IPS-18a (cell line): ENCODE data around the gene FERMT2.
A peak's percentile ranks its signal among the peaks of the same experiment; 100 is the strongest.
"Not testable (repeated sequence)": the region's sequence is repeated elsewhere in the genome, so short reads cannot be mapped to it uniquely, and the experiment has no call there.

ENCODE experiments used
- H3K27ac ChIP-seq: one replicate; pipeline ENCODE4 v1.5.1; 2013; ENCODE audit warnings: low read length
- H3K27me3 ChIP-seq: one replicate; pipeline ENCODE4 v1.6.1; 2013; ENCODE audit warnings: mild to moderate bottlenecking, low read length; ENCODE audit not compliant: control insufficient read depth, insufficient read depth
- H3K36me3 ChIP-seq: one replicate; pipeline ENCODE4 v1.6.1; 2013; ENCODE audit warnings: low read depth, low read length; ENCODE audit not compliant: control insufficient read depth
- H3K4me1 ChIP-seq: one replicate; pipeline ENCODE4 v1.6.1; 2013; ENCODE audit warnings: low read depth, low read length; ENCODE audit not compliant: control insufficient read depth
- H3K4me3 ChIP-seq: one replicate; pipeline ENCODE4 v1.5.1; 2013; ENCODE audit warnings: low read length
- H3K9ac ChIP-seq: one replicate; pipeline ENCODE4 v1.6.1; 2013; ENCODE audit warnings: mild to moderate bottlenecking, low read length, moderate library complexity
- H3K9me3 ChIP-seq: one replicate; pipeline ENCODE4 v1.6.1; 2013; ENCODE audit warnings: low read depth, low read length; ENCODE audit not compliant: control insufficient read depth

Gene FERMT2

DNA sequence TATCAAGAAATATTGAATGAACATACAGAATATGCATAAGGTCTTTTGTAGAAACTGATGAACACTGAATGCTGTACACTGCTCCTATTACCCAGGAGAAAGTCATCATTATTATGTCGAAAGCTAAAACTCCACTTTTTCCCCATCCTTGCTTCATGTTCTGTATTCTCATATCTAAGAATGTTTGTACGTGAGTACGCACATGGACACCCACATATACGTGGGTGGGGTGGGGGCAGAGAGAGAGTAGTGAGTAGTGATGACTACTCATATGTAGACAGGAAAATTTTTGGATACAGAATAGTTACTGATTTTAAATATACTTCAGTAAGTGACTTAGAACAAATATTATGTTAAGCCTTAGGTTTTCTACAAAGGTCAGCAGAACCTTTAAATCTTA is 75.1 kb downstream of the FERMT2 start:
- no peak overlapping the region for H3K9ac ChIP-seq
- no peak overlapping the region for H3K4me3 ChIP-seq
- H3K27me3 ChIP-seq: no peaks in the 10 kb centered on the region
- no peak overlapping the region for H3K27ac ChIP-seq
- H3K9me3 ChIP-seq: no peaks in the 10 kb centered on the region
- peaks cover 34% of the 10 kb centered on the region for H3K4me1 ChIP-seq
- peaks cover 72% of the 10 kb centered on the region for H3K36me3 ChIP-seq

GRCh38 chr14:52874389-52874788 is 76.5 kb downstream of the FERMT2 start:
- no peak overlapping the region for H3K9ac ChIP-seq
- H3K27me3 ChIP-seq: no peaks in the 10 kb centered on the region
- H3K27ac ChIP-seq: no peak overlapping the region
- peaks cover 71% of the 10 kb centered on the region for H3K36me3 ChIP-seq
- no peak overlapping the region for H3K4me3 ChIP-seq
- no peaks in the 10 kb centered on the region for H3K9me3 ChIP-seq
- peaks cover 34% of the 10 kb centered on the region for H3K4me1 ChIP-seq

DNA sequence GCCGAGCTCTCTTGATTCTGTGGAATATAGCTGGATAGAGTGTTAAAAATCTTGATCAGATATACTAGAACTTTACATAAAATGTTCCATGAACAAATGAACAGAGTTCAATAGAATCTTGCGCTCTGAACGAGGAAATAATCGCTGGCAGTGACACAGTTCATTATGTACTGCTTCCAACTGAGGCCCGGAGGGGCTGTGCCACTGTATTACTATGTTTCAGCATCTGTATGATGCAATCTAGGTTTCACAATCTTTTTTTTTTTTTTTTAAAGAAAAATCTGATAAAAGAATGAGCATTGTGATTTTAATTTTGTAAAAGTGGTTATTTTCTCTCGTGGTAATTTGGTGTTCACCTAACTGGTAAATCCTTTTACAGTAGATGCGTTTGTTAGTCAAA is 77.2 kb downstream of the FERMT2 start:
- Histone ChIP-seq H3K9ac (peak overlapping the region; percentile 15), H3K36me3 (peaks cover 75% of the 10 kb centered on the region), H3K9me3 (no peaks in the 10 kb centered on the region), H3K27ac (no peak overlapping the region), H3K4me1 (peaks cover 34% of the 10 kb centered on the region), H3K4me3 (peak overlapping the region; percentile 9), H3K27me3 (no peaks in the 10 kb centered on the region)

DNA sequence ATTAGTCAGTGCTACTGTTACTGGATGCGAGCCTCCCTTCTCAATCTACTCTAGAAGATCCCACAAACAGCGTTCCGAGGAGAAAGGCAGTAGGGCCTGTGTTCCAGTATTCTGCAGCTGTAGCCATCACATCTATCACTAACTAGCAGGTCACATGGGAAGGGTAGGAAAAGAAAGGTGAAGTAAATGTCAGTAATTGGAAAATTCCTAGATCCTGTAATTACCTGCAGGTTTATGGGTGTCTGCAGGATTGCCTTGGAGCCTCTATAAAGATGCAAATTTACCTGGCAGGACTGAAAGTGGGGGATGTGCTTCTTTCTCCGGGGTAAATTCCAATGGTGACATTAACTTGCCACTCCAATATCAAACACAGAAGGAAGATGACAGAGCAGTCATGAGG is 77.8 kb downstream of the FERMT2 start:
- Histone ChIP-seq H3K36me3 (peaks cover 76% of the 10 kb centered on the region), H3K27ac (peak overlapping the region; percentile 50), H3K4me1 (peaks cover 34% of the 10 kb centered on the region), H3K9me3 (no peaks in the 10 kb centered on the region), H3K4me3 (peak overlapping the region; percentile 9), H3K9ac (peak overlapping the region; percentile 15), H3K27me3 (no peaks in the 10 kb centered on the region)

- H3K4me3 ChIP-seq: no peak overlapping the region
- no peak overlapping the region for H3K27ac ChIP-seq
- peaks cover 68% of the 10 kb centered on the region for H3K36me3 ChIP-seq
- no peaks in the 10 kb centered on the region for H3K9me3 ChIP-seq
- no peaks in the 10 kb centered on the region for H3K27me3 ChIP-seq
- peaks cover 27% of the 10 kb centered on the region for H3K4me1 ChIP-seq
- H3K9ac ChIP-seq: no peak overlapping the region
Measured at GRCh38 chr14:52871606-52872005, 79.2 kb downstream of the FERMT2 start.

DNA sequence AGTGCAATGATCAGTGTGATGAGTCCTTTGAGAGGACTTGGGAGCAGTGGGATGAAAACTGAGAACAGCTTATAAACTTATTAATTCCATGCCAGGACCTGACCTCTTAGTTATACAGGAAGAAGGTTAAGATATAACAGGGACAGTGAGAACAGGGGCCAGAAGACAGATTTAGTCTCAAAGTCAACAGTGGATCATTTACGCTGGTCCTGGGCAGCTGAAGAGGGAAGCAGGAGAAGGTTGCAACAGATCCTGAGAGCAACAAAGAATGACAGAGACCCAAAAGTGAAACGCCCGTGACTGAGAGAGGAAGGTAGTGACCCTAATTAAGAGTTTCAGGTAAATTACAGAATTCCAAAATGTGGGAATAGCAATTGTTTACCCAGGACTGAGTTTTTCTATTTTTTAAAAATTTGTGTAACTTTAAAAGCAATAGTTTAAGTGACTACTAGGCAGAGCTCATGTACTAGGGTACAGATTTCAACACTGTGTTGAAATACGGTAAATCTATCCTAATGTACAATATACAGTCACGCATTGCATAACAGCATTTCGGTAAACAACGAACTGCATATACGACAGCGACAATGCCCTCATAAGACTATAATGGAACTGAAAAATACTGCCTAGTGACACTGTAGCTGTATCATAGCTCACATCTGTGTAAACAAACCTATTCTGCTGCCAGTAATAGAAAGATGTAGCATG is 81.8 kb downstream of the FERMT2 start:
- Histone ChIP-seq H3K4me1 (peaks cover 14% of the 10 kb centered on the region), H3K36me3 (peaks cover 75% of the 10 kb centered on the region), H3K9me3 (no peaks in the 10 kb centered on the region), H3K4me3 (no peak overlapping the region), H3K27me3 (no peaks in the 10 kb centered on the region), H3K27ac (no peak overlapping the region), H3K9ac (no peak overlapping the region)

DNA sequence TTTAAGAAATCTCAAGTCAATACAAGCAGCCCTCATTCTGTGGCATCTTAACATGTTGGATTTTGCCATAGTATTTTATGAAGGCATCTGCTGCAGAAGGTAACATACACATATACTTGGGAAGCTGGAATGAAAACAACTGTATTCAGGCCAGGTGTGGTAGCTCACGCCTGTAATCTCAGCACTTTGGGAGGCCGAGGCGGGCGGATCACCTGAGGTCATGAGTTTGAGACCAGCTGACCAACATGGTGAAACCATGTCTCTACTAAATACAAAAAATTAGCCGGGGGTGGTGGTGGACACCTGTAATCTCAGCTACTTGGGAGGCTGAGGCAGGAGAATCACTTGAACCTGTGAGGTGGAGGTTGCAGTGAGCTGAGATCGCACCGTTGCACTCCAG is 86.0 kb downstream of the FERMT2 start:
- H3K9me3 ChIP-seq, H3K27ac ChIP-seq, H3K4me1 ChIP-seq, H3K9ac ChIP-seq, H3K27me3 ChIP-seq, H3K4me3 ChIP-seq: not testable (repeated sequence)
- peaks cover 68% of the 10 kb centered on the region for H3K36me3 ChIP-seq

DNA sequence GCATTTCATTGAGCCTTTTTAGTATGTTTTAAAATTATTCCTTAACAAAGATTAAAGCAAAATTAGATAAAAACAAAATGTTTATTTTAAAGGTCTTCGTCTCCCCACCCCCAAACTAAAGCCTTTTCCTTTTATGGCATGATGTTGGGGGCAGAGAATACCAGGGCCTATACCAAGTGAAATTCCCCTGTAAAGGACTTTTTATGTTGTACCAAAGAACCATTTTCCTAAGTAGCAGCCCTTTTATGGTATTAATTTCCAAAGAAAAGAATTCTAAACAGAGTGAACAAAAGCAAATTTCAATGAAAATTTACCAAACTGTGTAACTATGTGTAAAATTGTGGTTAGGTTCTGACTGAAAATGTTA is 87.5 kb downstream of the FERMT2 start:
- no peak overlapping the region for H3K9ac ChIP-seq
- peaks cover 68% of the 10 kb centered on the region for H3K36me3 ChIP-seq
- H3K4me3 ChIP-seq: no peak overlapping the region
- no peaks in the 10 kb centered on the region for H3K9me3 ChIP-seq
- H3K4me1 ChIP-seq: no peaks in the 10 kb centered on the region
- no peak overlapping the region for H3K27ac ChIP-seq
- H3K27me3 ChIP-seq: no peaks in the 10 kb centered on the region

DNA sequence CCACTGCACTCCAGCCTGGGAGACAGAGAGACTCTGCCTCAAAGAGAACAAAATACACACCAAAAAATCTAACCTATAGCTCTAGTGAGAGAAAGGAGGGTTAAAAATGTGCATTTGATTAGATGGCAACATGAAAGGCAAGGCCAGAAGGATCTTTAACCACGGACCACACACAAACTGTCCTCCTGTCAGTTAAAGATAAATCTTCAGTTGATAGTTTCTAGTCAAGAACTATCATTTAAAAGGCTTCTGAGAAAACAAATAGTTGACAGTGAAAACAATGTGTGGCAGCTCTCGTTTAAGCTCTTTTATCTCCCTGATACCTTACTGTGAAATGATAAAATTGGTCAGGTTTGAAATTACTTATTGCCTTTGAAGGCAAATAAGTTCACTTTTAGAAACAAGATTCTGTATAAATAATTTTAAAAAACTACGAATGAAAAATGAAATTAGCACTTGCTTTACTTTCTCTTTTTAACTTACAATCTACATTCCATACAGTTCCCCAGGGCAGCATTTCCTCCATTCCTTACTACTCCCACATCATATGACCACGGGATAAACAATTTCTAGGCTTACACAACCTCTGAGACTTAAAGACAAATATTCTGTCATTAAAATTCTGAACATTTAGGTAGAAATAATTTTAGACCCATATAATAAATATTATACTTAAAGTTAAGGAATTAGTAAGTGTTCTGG is 88.1 kb downstream of the FERMT2 start:
- H3K4me3 ChIP-seq: no peak overlapping the region
- no peak overlapping the region for H3K27ac ChIP-seq
- no peaks in the 10 kb centered on the region for H3K27me3 ChIP-seq

DNA sequence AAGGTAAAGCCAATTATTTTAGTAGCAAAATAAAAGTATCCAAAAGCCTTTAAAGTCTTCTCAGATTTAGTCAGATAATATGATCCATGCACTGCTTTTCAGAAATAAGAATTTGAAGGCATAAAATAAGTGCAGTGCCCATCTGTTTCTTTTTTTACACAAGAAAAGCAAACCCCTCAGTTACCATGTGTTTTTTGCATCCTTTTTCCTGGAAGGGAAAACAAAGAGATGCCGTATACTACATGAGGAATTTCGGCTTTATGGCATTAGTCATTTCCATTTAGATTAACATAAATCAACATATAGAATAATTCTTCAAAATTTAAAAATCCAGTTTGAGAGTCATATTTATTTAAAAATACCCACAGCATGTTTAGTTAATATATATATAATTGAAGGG is 89.4 kb downstream of the FERMT2 start:
- peaks cover 71% of the 10 kb centered on the region for H3K36me3 ChIP-seq
- H3K4me1 ChIP-seq: no peaks in the 10 kb centered on the region

More for the DNA sequence above, 88.1 kb downstream of the FERMT2 start:
- Histone ChIP-seq H3K36me3 (peaks cover 70% of the 10 kb centered on the region), H3K9me3 (no peaks in the 10 kb centered on the region), H3K4me1 (no peaks in the 10 kb centered on the region), H3K9ac (no peak overlapping the region)

DNA sequence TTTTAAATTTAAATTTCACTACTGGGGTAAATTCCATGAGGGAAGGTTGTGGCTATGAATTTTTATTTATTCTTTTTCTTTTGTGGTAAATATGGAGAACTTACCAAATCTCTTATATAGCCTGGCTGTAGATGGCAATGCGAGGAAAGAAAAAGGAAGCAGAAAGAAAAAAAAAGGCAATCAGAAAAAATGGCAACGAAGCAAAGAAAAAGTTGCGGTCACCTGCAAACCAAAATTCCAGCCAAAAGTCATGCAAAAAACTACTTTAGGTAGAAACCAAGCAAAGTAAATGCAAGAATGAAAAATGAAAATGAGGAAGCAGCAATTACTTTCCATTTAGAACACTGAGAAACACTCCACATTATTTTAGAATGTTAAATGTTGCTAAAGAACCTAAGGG is 89.9 kb downstream of the FERMT2 start:
- Histone ChIP-seq H3K27me3 (no peaks in the 10 kb centered on the region), H3K4me1 (no peaks in the 10 kb centered on the region), H3K9me3 (no peaks in the 10 kb centered on the region), H3K36me3 (peaks cover 68% of the 10 kb centered on the region), H3K9ac (no peak overlapping the region), H3K4me3 (no peak overlapping the region), H3K27ac (no peak overlapping the region)

More for the DNA sequence above, 89.4 kb downstream of the FERMT2 start:
- Histone ChIP-seq H3K27ac (no peak overlapping the region), H3K9me3 (no peaks in the 10 kb centered on the region), H3K9ac (no peak overlapping the region), H3K27me3 (no peaks in the 10 kb centered on the region), H3K4me3 (no peak overlapping the region)

DNA sequence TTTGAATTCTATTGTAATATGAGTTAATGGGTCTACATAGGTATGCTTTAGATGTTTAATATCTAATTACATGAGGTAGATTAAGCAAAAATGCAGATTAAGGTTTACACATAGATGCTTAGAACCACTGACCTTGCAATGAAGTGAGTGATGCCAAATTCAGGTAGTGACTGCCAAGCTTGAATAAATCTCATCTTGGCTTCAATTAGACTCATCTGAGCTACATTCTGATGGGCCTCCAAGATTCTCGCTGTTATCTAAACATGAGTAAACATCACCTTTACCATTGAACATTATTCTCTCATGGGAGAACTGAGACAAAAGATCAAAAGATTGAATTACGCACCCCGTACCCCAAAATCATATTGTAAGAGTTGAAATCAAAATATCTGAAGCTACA is 90.6 kb downstream of the FERMT2 start:
- Histone ChIP-seq H3K36me3 (peaks cover 61% of the 10 kb centered on the region), H3K9me3 (no peaks in the 10 kb centered on the region), H3K9ac (no peak overlapping the region), H3K4me3 (no peak overlapping the region), H3K27ac (no peak overlapping the region), H3K4me1 (no peaks in the 10 kb centered on the region), H3K27me3 (no peaks in the 10 kb centered on the region)
